HG02981 (cell line): Measurements from ENCODE around the gene SOBP.

Experiments
- ATAC-seq: cut with Tn5 transposase; IDR thresholded peaks from one replicate; pipeline ENCODE4 v1.9.1; 2021; ENCODE audit warnings: mild to moderate bottlenecking, moderate library complexity; ENCODE audit not compliant: unreplicated experiment

SOBP gene

DNA sequence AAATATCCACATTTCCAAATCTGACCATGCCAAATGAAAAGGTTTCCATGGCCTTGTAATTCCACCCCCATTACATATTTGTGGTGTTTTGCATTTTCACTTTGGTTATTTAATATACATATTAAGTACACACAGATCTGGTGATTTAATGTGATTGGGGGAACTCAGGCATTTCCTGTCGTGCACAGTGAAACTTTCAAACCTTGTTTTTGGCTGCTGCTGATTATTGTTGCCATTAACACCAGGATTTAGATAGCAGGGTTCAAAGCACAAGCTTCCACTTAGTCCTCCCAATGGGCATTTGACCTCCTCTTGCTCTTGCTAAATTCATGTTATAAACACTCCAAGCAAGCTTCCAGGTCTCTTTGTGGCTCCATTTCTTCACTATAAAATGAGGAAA lies 166.5 kb downstream of the SOBP start:
- no peak for ATAC-seq

- no peak for ATAC-seq
Observed at GRCh38 chr6:107656883-107657282, 167.0 kb downstream of the SOBP start.

- no peak for ATAC-seq
Observed at GRCh38 chr6:107657373-107657754, 167.4 kb downstream of the SOBP start.

GRCh38 chr6:107657755-107658461 lies 168.0 kb downstream of the SOBP start:
- ATAC-seq = peak; percentile 92

DNA sequence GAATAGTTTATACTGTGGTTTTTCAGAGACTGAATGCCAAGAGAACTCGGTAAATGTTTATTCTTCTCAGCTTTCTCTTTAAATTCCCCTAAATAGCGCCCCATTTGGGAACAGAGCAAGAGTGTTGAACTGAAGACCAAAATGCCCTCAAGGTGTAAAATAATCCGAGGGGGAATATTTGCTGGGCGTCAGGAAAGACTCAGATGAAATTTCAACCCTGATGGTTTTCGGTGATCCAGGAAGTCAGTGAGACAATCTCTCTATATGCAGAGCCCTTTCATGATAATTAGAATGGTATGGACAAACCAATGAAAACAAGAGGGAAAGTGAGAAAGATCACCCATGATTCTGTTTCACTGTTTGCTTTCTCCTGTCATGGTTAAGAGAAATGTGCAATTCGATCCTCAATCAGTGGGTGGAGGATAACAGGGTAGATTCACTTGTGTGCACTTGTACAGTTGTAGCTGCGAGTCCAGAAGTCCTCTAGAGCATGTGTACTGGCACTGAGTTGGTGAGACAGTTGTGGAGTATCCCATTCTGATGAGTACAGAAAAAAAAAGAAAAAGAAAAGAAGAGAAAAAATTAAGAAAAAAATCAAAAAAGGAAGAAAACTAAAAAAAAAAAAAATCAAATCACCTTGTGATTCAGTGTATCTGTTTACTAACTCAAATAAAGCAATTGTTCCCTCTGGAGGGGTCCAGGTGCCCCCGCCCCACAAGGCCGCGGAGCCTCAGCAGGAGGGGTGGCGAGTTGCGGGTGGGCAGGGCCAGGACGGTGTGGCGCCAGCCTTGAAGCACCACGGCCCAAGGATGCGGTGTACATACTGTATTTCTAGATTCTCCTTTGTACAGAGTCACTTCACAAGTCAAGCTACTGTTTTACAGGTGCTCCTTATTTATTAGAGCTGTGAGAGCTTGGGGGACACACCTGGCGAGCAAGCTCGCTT lies 169.3 kb downstream of the SOBP start:
- no peak for ATAC-seq

GRCh38 chr6:107660839-107661238 lies 170.9 kb downstream of the SOBP start:
- ATAC-seq = no peak

- no peak for ATAC-seq
Observed at GRCh38 chr6:107661291-107661690, 171.4 kb downstream of the SOBP start.

GRCh38 chr6:107662333-107662732 lies 172.4 kb downstream of the SOBP start:
- no peak for ATAC-seq

DNA sequence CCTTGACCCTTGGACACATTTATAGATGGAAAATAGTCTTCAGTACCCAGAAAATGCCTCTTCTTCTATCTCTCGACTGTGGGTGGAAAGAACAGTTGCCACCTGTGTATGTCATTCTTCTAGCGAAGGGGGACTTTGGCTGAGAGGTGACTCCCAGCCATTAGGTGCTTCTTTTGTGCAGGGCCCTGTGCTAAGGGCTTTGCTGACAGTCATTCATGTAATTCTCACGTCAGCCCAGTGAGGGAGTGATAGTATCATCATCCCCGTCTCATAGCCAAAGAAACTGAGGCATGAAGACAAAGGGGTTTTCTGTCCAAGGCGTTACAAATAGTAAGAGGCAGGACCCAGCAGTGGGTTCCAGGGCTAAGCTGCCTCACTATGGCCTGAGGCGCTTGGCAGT lies 173.4 kb downstream of the SOBP start:
- ATAC-seq = no peak

GRCh38 chr6:107665382-107665781 lies 175.5 kb downstream of the SOBP start:
- no peak for ATAC-seq

DNA sequence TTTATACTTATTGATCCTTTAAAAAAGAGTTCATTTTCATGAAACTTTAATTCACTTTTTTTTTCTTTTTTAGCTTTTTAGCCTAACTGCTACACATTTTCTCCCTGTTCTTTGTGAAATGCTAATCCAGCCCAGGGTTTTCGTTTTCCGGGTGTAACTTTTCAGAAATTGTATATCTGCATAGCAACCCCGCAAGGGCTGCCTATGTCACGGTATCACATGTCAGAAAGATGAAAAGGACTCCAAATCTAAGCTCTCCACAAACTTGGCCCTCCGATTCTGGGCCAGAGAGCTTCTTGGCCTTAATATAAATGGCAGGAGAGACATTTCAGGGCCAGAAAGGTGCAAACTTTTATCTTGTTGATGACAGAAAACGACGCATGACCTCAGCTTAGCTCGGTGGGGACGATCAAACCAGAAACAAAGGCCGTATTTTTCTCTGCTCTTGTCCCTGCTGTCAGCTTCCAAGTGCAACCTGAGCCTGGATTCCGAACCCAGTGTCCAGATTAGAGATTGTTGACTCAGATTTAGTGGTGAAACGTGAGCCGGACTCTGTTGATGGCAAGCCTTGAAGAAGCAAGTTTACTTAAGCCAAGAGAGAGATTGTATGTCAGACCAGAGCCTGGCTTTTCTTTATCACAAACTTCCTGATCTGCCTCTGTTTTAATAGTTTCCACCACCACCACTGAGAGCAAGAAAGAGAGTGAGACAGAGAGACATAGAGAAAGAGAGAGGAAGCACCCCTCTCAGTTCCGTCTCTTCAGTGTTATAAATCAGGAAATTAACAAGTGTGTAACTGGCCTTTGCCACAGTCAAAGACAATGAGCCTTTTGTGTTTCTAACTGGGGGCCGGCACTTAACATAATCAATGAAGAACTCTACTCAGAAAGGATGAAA lies 176.4 kb downstream of the SOBP start:
- ATAC-seq = no peak

- ATAC-seq = no peak
Observed at GRCh38 chr6:107666981-107667601, 177.2 kb downstream of the SOBP start.

DNA sequence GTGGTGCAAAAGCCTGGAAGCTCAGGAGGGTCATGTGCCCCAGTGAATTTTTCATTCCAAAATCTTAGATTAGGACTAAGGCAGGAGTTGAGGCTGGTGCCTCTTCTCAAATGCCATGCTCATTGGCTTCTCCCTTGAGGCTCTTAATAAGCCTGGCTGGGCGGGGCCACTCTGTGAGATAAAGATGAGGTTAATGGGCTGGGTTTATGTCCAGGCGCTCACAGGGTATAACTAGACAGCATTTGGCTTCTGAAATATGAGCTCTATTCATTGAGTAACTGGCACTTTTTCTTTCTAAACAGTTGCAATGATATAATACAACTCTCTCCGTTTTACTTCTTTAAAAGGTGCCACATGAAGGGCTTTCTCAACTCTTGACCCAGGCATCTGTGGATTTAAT lies 177.9 kb downstream of the SOBP start:
- no peak for ATAC-seq

- ATAC-seq = peak; percentile 90
Observed at GRCh38 chr6:107668743-107669474, 179.0 kb downstream of the SOBP start.

DNA sequence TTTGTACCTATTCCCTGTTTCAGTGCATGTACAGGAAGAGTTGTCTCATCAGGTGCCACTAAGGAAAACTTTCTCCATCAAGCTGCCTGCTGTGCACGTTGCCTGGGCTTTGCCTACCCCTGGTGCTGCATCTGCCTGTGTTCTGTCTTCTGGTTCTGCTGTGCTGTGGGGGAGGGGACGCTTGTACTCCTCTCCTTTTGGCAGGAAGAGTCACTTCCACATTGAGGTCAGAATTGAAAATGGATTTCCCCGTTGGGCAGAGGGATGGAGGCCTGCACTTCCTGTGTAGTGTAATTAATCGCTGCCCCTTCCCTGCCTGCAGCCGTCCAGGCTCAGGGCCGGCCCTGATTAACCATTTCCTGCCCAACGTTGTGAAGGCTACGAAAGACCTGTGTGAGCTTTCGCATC lies 180.9 kb downstream of the SOBP start:
- peak; percentile 34 for ATAC-seq

DNA sequence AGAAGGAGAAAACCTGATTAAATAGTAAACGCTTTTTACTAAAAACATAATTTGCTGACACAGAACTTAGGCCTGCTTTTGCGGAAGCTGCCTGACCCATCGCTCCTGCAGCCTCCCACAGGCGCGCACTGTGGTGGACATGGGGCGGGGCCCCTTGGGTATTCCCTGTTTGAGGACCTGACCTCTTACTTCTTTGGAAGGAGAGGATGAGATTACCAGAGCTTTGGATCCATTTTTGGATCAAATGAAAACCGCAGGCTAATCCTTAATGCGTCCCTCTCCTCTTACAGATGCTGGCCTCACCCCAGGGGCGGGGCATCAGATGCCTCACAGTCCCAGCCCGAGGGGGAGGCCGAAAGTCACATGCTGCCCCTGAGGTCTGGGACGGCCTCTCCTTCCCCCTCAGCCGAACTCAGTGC lies 183.2 kb downstream of the SOBP start:
- ATAC-seq = no peak

DNA sequence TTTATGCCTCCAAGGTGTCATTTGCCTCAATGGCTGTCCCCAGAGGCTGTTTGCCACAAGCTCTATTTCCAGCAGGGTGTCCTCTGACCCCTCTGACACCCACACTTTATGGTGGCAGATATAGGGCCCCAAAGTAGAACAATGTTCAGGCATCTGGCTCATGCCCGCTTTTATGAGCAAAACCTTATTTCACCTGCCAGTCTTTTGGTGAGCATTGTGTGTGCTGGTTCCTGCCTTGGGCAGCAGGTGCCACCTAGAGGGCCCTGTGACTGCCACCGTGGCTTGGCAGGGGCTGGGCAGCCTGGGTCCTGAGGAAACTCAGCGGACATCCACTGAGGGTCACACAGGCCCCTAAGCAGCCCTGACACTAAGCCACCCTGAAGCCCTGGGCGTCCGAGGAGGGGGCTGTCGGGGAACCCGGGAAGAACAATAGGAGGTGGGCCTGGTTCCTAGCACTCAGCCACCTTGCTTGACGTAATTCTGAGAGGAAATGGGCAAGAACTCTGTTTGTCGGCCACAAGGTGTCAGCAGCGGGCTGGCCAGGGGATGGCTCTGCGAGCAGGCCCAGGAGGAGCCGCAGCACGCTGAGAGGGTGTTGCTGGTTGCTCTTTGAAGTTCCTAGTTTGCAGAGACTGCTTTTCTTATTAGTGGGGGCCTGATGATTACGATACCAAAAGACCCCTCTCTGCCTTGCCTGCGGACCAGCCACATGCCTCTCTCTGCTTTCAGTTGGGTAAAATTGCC lies 185.2 kb downstream of the SOBP start:
- peak; percentile 88 for ATAC-seq

DNA sequence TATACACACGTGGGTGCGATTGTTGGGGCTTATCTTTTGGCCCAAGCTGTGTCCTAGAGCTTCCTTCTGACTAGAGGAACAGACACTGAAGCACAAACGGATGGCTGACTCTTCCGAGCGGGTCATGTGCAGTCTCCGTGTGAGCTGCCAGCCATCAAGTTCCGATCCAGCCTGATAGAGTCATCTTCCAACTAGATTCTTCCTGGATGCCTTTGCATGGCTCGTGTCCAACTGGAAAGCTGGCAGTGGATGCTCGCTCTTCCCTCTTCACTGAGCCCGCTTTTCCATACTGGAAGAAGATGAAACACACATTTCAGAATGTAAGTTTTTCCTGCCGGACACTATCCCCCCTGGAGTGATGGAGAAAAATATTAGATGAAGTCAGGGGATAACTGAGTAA lies 186.1 kb downstream of the SOBP start:
- no peak for ATAC-seq

DNA sequence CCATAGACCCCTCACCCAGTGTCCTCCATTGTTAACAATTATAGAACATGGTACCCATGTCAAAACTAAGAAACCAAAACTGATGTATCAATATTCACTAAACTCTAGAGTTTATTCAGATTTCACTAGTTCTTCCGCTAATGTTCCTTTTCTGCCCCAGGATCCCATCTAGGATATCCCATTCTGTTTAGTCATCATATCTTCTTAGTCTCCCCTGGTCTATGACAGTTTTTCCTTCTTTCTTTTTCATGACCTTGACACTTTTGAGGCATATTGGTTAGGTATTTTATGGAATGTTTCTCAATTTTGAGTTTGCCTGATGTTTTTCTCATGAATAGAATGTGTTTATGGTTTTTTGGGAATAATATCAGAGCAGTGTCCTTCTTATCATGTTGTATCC lies 187.5 kb downstream of the SOBP start:
- no peak for ATAC-seq
